H9 (cell line): ENCODE results near the gene DAB1. TPM values are rescaled to one million over a fixed set of nuclear protein-coding genes. Genes with fewer than 3 reads are reported as not detected.

Source experiments
- DNase-seq: peaks from one replicate; pipeline ENCODE4 v3.0.0-alpha.2; 2017
- H2AFZ ChIP-seq: one replicate; pipeline ENCODE4 v1.6.1; 2013; ENCODE audit warnings: mild to moderate bottlenecking, low read length, control low read depth, moderate library complexity
- H2AK5ac ChIP-seq: 2 replicates; pipeline ENCODE4 v1.6.1; 2013; ENCODE audit warnings: low read length, control low read depth, mixed read lengths; ENCODE audit not compliant: insufficient read length
- H2BK120ac ChIP-seq: one replicate; pipeline ENCODE4 v1.6.1; 2013; ENCODE audit warnings: low read depth, mild to moderate bottlenecking, low read length, control low read depth, inconsistent platforms; ENCODE audit not compliant: poor library complexity, severe bottlenecking
- H2BK12ac ChIP-seq: 2 replicates; pipeline ENCODE4 v1.6.1; 2013; ENCODE audit warnings: low read length, control low read depth, mixed read lengths, low read depth; ENCODE audit not compliant: insufficient read length
- H2BK15ac ChIP-seq: 2 replicates; pipeline ENCODE4 v1.6.1; 2013; ENCODE audit warnings: low read depth, low read length, control low read depth
- H2BK20ac ChIP-seq: one replicate; pipeline ENCODE4 v1.6.1; 2013; ENCODE audit warnings: low read depth, mild to moderate bottlenecking, low read length, control low read depth, inconsistent platforms; ENCODE audit not compliant: poor library complexity, severe bottlenecking
- H2BK5ac ChIP-seq: 2 replicates; pipeline ENCODE4 v1.6.1; 2013; ENCODE audit warnings: low read length, control low read depth, mixed read lengths; ENCODE audit not compliant: insufficient read length
- H3K14ac ChIP-seq: 2 replicates; pipeline ENCODE4 v1.6.1; 2013; ENCODE audit warnings: low read length, control low read depth; ENCODE audit not compliant: insufficient read depth
- H3K18ac ChIP-seq: 2 replicates; pipeline ENCODE4 v1.6.1; 2013; ENCODE audit warnings: low read depth, mild to moderate bottlenecking, mixed read lengths, low read length, control low read depth; ENCODE audit not compliant: insufficient read length
- H3K23ac ChIP-seq: 2 replicates; pipeline ENCODE4 v1.6.1; 2013; ENCODE audit warnings: low read length, control low read depth, mixed read lengths, low read depth; ENCODE audit not compliant: insufficient read length
- H3K23me2 ChIP-seq: 2 replicates; pipeline ENCODE4 v1.6.1; 2013; ENCODE audit warnings: low read depth, mild to moderate bottlenecking, mixed read lengths, low read length, control low read depth; ENCODE audit not compliant: insufficient read length, poor library complexity, severe bottlenecking
- H3K27ac ChIP-seq: 2 replicates; pipeline ENCODE4 v1.5.1; 2013; ENCODE audit warnings: low read length, control low read depth, mixed read lengths, low read depth; ENCODE audit not compliant: insufficient read length
- H3K27me3 ChIP-seq: 2 replicates; pipeline ENCODE4 v1.6.1; 2013; ENCODE audit warnings: low read length, control low read depth, inconsistent platforms; ENCODE audit not compliant: insufficient read depth
- H3K4ac ChIP-seq: 2 replicates; pipeline ENCODE4 v1.6.1; 2013; ENCODE audit warnings: low read depth, mild to moderate bottlenecking, control low read depth, inconsistent platforms, low read length, moderate library complexity
- H3K4me1 ChIP-seq: 2 replicates; pipeline ENCODE4 v1.6.1; 2013; ENCODE audit warnings: low read length, control low read depth, inconsistent platforms; ENCODE audit not compliant: insufficient read depth
- H3K4me2 ChIP-seq: 2 replicates; pipeline ENCODE4 v1.6.1; 2013; ENCODE audit warnings: low read length, control low read depth, mixed read lengths; ENCODE audit not compliant: insufficient read length, insufficient read depth
- H3K56ac ChIP-seq: 2 replicates; pipeline ENCODE4 v1.6.1; 2013; ENCODE audit warnings: low read depth, mild to moderate bottlenecking, mixed read lengths, low read length, control low read depth; ENCODE audit not compliant: insufficient read length
- H3K79me1 ChIP-seq: 2 replicates; pipeline ENCODE4 v1.6.1; 2013; ENCODE audit warnings: low read depth, mild to moderate bottlenecking, moderate library complexity, low read length, control low read depth, inconsistent platforms; ENCODE audit not compliant: insufficient read depth, poor library complexity, severe bottlenecking
- H3K79me2 ChIP-seq: 2 replicates; pipeline ENCODE4 v1.6.1; 2013; ENCODE audit warnings: low read length, control low read depth, inconsistent platforms; ENCODE audit not compliant: insufficient read depth
- H3K9ac ChIP-seq: 2 replicates; pipeline ENCODE4 v1.6.1; 2013; ENCODE audit warnings: low read length, control low read depth, mixed read lengths; ENCODE audit not compliant: insufficient read length; ENCODE audit errors: extremely low read depth
- H3K9me3 ChIP-seq: one replicate; pipeline ENCODE4 v1.6.1; 2013; ENCODE audit warnings: low read depth, low read length, inconsistent platforms; ENCODE audit not compliant: control insufficient read depth
- H3T11ph ChIP-seq: one replicate; pipeline ENCODE4 v1.6.1; 2013; ENCODE audit warnings: mild to moderate bottlenecking, low read length, control low read depth, inconsistent platforms
- H4K20me1 ChIP-seq: one replicate; pipeline ENCODE4 v1.6.1; 2013; ENCODE audit not compliant: control insufficient read depth, insufficient read length, insufficient read depth
- H4K5ac ChIP-seq: 2 replicates; pipeline ENCODE4 v1.6.1; 2013; ENCODE audit warnings: low read depth, mild to moderate bottlenecking, mixed read lengths, low read length, control low read depth; ENCODE audit not compliant: insufficient read length
- H4K8ac ChIP-seq: replicated peaks from 2 replicates; pipeline ENCODE4 v1.6.1; 2013; ENCODE audit warnings: low read length, control low read depth, mixed read lengths, low read depth; ENCODE audit not compliant: insufficient read length
- H4K91ac ChIP-seq: 2 replicates; pipeline ENCODE4 v1.6.1; 2013; ENCODE audit warnings: low read depth, mild to moderate bottlenecking, moderate library complexity, mixed read lengths, low read length, control low read depth; ENCODE audit not compliant: insufficient read length
- H3K27ac Mint-ChIP-seq, 3 experiments: 2 replicates in 2 of 3; 3 replicates in 1 of 3; pipeline ENCODE4 v1.8.0; 2020 to 2021; ENCODE audit warnings: mixed read lengths in 3 of 3, mild to moderate bottlenecking in 1 of 3, moderate library complexity in 1 of 3
- H3K27me3 Mint-ChIP-seq: 2 replicates; pipeline ENCODE4 v1.8.0; 2021; ENCODE audit warnings: low read depth, mild to moderate bottlenecking, moderate library complexity, mixed read lengths
- H3K36me3 Mint-ChIP-seq, 3 experiments: 2 replicates in 2 of 3; 3 replicates in 1 of 3; pipeline ENCODE4 v1.8.0; 2020 to 2021; ENCODE audit warnings: low read depth in 3 of 3, mixed read lengths in 3 of 3; ENCODE audit not compliant: insufficient read depth in 1 of 3
- H3K4me1 Mint-ChIP-seq, 2 experiments: 2 replicates each; pipeline ENCODE4 v1.8.0; 2020; ENCODE audit warnings: mixed read lengths in 2 of 2
- H3K4me3 Mint-ChIP-seq, 2 experiments: 2 replicates in 1 of 2; 3 replicates in 1 of 2; pipeline ENCODE4 v1.8.0; 2020 to 2021; ENCODE audit warnings: mild to moderate bottlenecking in 2 of 2, mixed read lengths in 2 of 2, moderate library complexity in 1 of 2
- H3K9me3 Mint-ChIP-seq, 2 experiments: 2 replicates in 1 of 2; 3 replicates in 1 of 2; pipeline ENCODE4 v1.8.0; 2020; ENCODE audit warnings: mild to moderate bottlenecking in 2 of 2, mixed read lengths in 2 of 2, moderate library complexity in 1 of 2
- WGBS: extraction: QIAGEN DNeasy Blood & Tissue Kit; methylation state at CpG from one replicate; pipeline ENCODE4 v1.1.7; 2013; ENCODE audit warnings: missing lambda C conversion rate, low lambda C conversion rate, mixed read lengths; ENCODE audit not compliant: insufficient read length; ENCODE audit errors: extremely low coverage; 5-methylcytosine and 5-hydroxymethylcytosine counted together
- total RNA-seq: library from RNA; stranded (reverse); gene quantifications from 2 replicates; pipeline ENCODE4 v1.2.1, GENCODE V29; 2021
- TF ChIP-seq, protein P1 (sequence below): fragments of 200-600 bp; sonication (generic); conservative IDR thresholded peaks from 3 replicates; pipeline ENCODE4 v1.8.0; 2021; ENCODE audit warnings: antibody characterized with exemption, mild to moderate bottlenecking

Gene DAB1
- total RNA-seq, 1 experiment from 2014 or later: 9.3 TPM

DNA sequence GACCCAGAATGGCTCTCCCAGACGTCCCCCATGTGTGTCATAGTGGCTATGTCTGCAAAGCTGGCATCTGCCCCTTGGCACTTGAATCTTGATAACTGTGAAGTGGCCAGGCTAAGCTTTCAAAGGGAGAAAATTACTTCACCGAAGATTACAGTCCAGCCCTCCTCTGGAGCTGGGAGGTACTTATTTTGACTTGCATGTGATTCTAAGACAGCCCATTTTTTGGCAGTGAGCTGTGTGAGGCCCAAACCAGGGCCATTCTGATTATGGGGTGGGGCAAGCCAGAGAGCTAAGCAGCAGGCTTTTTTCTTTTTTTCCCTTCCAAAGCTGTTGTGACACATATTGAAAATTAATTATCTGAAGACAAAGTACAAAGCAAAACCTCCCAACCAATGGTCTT, 415.9 kb downstream of the DAB1 start:
- Histone ChIP-seq H2BK12ac (no peak overlapping the region), H3K18ac (no peak overlapping the region), H3K23ac (no peak overlapping the region), H3K4me2 (no peak overlapping the region), H3K27ac (no peak overlapping the region), H2BK5ac (no peak overlapping the region), H2AFZ (no peak overlapping the region), H3K23me2 (no peaks in the 10 kb centered on the region), H2AK5ac (no peak overlapping the region), H3K4ac (no peak overlapping the region), H4K5ac (no peak overlapping the region), H3K14ac (no peak overlapping the region), H2BK120ac (no peak overlapping the region), H3K9me3 (no peaks in the 10 kb centered on the region), H3K9ac (no peak overlapping the region), H4K8ac (no peak overlapping the region), H2BK20ac (no peak overlapping the region), H4K20me1 (no peaks in the 10 kb centered on the region), H3K56ac (no peak overlapping the region), H3T11ph (no peak overlapping the region), H4K91ac (no peak overlapping the region), H3K79me2 (no peaks in the 10 kb centered on the region), H3K79me1 (no peaks in the 10 kb centered on the region), H3K4me1 (no peaks in the 10 kb centered on the region), H2BK15ac (no peak overlapping the region), H3K27me3 (no peaks in the 10 kb centered on the region)
- DNase-seq: no peak
- TF ChIP-seq, protein P1, sequence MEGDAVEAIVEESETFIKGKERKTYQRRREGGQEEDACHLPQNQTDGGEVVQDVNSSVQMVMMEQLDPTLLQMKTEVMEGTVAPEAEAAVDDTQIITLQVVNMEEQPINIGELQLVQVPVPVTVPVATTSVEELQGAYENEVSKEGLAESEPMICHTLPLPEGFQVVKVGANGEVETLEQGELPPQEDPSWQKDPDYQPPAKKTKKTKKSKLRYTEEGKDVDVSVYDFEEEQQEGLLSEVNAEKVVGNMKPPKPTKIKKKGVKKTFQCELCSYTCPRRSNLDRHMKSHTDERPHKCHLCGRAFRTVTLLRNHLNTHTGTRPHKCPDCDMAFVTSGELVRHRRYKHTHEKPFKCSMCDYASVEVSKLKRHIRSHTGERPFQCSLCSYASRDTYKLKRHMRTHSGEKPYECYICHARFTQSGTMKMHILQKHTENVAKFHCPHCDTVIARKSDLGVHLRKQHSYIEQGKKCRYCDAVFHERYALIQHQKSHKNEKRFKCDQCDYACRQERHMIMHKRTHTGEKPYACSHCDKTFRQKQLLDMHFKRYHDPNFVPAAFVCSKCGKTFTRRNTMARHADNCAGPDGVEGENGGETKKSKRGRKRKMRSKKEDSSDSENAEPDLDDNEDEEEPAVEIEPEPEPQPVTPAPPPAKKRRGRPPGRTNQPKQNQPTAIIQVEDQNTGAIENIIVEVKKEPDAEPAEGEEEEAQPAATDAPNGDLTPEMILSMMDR: no peak
- WGBS: no CpG with 5 or more reads among the region's 2 CpGs
- Mint-ChIP-seq H3K9me3 (no peaks in the 10 kb centered on the region), H3K4me1 (no peaks in the 10 kb centered on the region), H3K4me3 (no peak overlapping the region), H3K27me3 (no peaks in the 10 kb centered on the region; the same call in 1 of the 2 replicates), H3K27ac (no peak overlapping the region), H3K36me3 (no peaks in the 10 kb centered on the region)
